GM12864 (cell line): ENCODE data around the gene GIGYF1.
A peak's percentile ranks its signal among the peaks of the same experiment; 100 is the strongest.
"Not testable (repeated sequence)": the region's sequence is repeated elsewhere in the genome, so short reads cannot be mapped to it uniquely, and the experiment has no call there.

Experiments used
- DNase-seq: peaks from one replicate; pipeline ENCODE4 v3.0.0-alpha.2; 2011; ENCODE audit warnings: low read depth
- H3K4me3 ChIP-seq: 2 replicates; pipeline ENCODE4 v1.5.1; 2011; ENCODE audit warnings: mild to moderate bottlenecking, low read depth, low read length, control low read depth
- CTCF ChIP-seq: IDR thresholded peaks from 2 replicates; pipeline ENCODE4 v1.5.1; 2011; ENCODE audit warnings: low read depth, mild to moderate bottlenecking, moderate library complexity, low read length, control low read depth, inconsistent platforms; ENCODE audit errors: missing control alignments

GIGYF1 gene

GRCh38 chr7:100706672-100707311, 12.7 kb upstream of the GIGYF1 start:
- H3K4me3 ChIP-seq = peak overlapping the region; percentile 95
- DNase-seq = no peak
- no peak for TF ChIP-seq CTCF

DNA sequence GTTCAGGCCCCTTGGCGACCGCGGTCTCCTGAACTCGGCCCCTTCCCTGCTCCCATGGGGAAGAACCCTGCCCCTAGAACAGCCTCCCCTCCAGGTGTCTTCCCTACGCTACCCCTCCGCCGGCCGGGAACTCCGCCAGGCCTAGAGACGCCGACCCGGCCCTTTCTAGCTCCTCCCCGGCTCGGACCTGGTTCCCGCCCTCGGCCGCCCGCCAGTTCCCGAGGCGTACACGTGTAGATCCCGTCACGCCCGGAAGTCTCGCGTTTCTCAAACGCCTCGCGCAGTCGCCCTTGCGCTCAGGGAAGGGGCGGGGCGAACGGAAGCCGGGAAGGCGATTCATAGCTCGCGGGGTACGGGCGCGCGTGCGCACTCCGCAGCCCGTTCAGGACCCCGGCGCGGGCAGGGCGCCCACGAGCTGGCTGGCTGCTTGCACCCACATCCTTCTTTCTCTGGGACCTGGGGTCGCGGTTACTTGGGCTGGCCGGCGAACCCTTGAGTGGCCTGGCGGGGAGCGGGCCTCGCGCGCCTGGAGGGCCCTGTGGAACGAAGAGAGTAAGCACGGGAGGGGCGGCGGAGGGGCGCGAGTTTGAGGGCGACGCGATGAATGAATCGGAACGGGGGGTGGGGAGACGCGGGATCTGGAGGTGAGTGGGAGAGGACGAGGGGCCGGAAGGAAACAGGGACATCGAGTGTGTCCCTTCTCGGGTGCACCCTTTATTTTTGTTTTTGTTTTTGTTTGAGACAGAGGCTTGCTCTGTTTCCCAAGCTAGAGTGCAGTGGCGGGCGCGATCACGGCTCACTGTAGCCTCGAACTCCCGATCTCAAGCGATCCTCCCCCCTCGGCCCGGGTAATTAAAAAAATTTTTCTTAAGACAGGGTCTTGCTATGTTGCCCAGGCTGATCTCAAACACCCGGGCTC, 12.0 kb upstream of the GIGYF1 start, which contains the start of gene POP7:
Gene POP7, plus strand, starts transcription at position 369 of the 919 bp plus-strand sequence. CDS start 710 bp downstream, outside the sequence.
- DNase-seq = peak; percentile 91
- H3K4me3 ChIP-seq = peak within 1 kb of the TSS; percentile 95
- TF ChIP-seq CTCF = no peak

DNA sequence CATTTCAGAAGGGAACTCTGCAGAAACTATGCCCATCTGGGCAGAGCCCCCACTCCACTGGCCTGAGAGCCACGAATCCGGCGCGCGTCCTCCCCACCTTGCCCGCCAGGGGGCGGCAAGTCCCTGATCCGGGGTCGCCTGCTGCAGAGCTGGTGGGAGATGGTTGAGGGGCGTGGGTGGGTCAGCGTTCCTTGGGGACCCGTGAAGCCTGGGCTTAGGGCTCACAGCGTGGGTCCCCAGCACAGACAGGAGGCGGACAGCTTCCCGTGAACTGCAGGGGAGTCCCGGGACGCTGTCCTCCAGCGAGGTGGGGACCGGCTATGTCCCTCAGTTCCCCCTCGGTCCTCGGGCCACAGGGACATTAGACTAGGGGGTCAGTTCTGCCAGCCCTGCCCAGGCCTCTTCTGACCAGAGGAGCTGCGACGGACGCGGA, 11.3 kb upstream of the GIGYF1 start:
- peak overlapping the region; percentile 95 for H3K4me3 ChIP-seq
- peak; percentile 95 for TF ChIP-seq CTCF
- no peak for DNase-seq

DNA sequence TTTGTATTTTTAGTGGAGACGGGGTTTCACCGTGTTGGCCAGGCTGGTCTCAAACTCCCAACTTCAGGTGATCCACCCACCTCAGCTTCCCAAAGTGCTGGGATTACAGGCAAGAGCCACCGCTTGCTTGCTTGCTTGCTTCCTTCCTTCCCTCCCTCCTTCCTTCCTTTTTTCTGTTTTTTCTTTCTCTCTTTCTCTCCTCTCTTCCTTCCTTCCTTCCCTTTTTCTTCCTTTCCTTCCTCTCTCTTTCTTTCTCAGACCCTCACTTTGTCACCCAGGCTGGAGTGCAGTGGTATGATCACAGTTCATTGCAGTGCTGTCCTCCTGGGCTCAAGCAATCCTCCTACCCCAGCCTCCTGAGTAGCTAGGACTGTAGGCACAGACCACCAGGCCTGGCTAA, 7.0 kb upstream of the GIGYF1 start:
- DNase-seq, H3K4me3 ChIP-seq: not testable (repeated sequence)

- TF ChIP-seq CTCF = no peak
- no peak overlapping the region for H3K4me3 ChIP-seq
- no peak for DNase-seq
Observed at GRCh38 chr7:100699018-100699417, 5.0 kb upstream of the GIGYF1 start.

GRCh38 chr7:100696123-100696521, 2.1 kb upstream of the GIGYF1 start:
- no peak overlapping the region for H3K4me3 ChIP-seq
- TF ChIP-seq CTCF = no peak
- no peak for DNase-seq

DNA sequence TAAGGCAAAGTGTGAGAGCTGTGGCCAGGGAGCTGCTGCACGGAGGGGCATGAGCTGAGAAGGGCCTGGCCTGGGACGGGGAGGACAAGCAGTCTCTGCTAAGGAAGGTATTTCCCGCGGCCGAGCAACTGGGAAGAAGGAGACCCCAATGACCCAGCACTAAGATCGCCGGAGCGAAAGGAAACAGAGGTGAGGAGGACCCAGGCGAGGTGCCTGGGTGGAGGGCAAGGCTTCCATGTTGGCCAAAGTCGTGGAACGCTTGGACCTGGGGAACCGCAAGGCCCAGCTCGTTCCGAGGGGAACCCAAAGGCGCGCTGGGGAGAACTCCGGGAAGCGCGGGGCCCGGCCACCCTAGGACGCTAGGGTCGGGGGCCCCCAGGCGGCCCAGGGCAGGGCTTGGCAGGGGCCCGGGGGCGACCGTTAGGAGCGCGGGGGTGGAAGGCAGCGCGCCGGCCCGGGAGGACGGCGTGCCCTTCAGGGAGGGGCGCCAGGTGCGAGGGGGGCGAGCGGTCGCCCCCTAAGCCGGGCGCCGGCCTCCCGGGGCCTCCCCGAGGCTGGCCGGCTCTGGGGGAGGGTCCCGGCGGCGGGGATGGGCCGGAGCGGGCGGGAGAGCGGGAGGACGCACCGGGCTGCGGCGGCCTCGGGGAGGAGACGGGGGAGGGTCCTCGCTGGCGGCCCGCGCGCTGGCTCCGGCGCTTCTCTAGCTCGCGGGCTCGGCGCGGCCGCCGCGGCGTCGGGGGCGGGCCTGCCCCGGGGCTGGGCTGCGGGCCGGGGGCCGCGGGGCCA, 545 bp downstream of the GIGYF1 start:
- no peak for TF ChIP-seq CTCF
- DNase-seq = no peak
- peak overlapping the region; percentile 95 for H3K4me3 ChIP-seq
